Measurements from ENCODE around the gene NOP56. TPM values are rescaled to one million over a fixed set of nuclear protein-coding genes. Genes with fewer than 3 reads are reported as not detected.

Gene NOP56
- total and polyA plus RNA-seq, 8 donors: 81.0 to 241 (median 206) TPM

- no peaks in the 10 kb centered on the region for H3K9me3 ChIP-seq
- peaks cover 13 to 27% of the 10 kb centered on the region in 2 donors for H3K4me1 ChIP-seq
- no peaks in the 10 kb centered on the region for H3K27me3 ChIP-seq
- no peak overlapping the region for H3K27ac ChIP-seq
- TF ChIP-seq, protein P1, sequence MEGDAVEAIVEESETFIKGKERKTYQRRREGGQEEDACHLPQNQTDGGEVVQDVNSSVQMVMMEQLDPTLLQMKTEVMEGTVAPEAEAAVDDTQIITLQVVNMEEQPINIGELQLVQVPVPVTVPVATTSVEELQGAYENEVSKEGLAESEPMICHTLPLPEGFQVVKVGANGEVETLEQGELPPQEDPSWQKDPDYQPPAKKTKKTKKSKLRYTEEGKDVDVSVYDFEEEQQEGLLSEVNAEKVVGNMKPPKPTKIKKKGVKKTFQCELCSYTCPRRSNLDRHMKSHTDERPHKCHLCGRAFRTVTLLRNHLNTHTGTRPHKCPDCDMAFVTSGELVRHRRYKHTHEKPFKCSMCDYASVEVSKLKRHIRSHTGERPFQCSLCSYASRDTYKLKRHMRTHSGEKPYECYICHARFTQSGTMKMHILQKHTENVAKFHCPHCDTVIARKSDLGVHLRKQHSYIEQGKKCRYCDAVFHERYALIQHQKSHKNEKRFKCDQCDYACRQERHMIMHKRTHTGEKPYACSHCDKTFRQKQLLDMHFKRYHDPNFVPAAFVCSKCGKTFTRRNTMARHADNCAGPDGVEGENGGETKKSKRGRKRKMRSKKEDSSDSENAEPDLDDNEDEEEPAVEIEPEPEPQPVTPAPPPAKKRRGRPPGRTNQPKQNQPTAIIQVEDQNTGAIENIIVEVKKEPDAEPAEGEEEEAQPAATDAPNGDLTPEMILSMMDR (IDR thresholded peaks at IDR 0.05): no peak
- ATAC-seq (no peak), DNase-seq (no peak)
- intact Hi-C loops (cut with DNase I): no loop called here
- H3K4me3 ChIP-seq: no peak overlapping the region
- H3K36me3 ChIP-seq: peaks cover 0 to 78% of the 10 kb centered on the region in 2 donors
These were observed 4.2 kb downstream of the NOP56 start for GRCh38 chr20:2656471-2657117.

DNA sequence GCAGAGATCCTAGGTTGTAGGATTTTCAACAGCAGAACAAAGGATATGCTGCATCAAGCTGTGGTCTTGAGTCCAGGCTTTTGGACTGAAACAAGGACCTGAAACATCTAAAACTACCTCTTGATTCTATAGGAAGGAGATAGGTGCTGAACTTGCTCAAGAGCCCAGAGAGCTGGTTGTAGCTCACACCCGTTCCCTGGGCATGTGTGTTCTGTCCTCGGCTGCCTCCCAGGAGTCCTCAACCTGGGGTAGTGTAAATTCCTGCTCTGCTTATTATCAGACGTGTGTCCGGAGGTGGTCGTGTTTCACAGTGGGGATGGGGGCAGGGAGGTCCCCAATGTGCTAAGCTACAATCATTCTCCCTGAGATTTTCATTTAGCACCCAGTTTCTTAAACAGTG, 4.8 kb downstream of the NOP56 start:
- DNase-seq: no peak
- Histone ChIP-seq H3K36me3 (peaks cover 0 to 84% of the 10 kb centered on the region in 2 donors), H3K4me1 (peaks cover 13 to 26% of the 10 kb centered on the region in 2 donors), H3K9me3 (no peaks in the 10 kb centered on the region), H3K27me3 (no peaks in the 10 kb centered on the region), H3K4me3 (no peak overlapping the region), H3K27ac (no peak overlapping the region)
- TF ChIP-seq, protein P1 (IDR thresholded peaks at IDR 0.05): no peak
- intact Hi-C loops (cut with DNase I): no loop called here
- no peak for ATAC-seq

- no peaks in the 10 kb centered on the region for H3K27me3 ChIP-seq
- intact Hi-C loops (cut with DNase I): no loop called here
These were observed 5.2 kb downstream of the NOP56 start for GRCh38 chr20:2657674-2658073.

GRCh38 chr20:2658414-2659354, 6.3 kb downstream of the NOP56 start:
- H3K9me3 ChIP-seq: no peaks in the 10 kb centered on the region
- no peak overlapping the region for H3K27ac ChIP-seq
- peaks cover 0 to 94% of the 10 kb centered on the region in 2 donors for H3K36me3 ChIP-seq
- intact Hi-C loops (cut with DNase I): no loop called here
- no peak for ATAC-seq
- H3K27me3 ChIP-seq: no peaks in the 10 kb centered on the region
- H3K4me1 ChIP-seq: peaks cover 7 to 32% of the 10 kb centered on the region in 2 donors
- TF ChIP-seq, protein P1 (IDR thresholded peaks at IDR 0.05): no peak
- DNase-seq: no peak
- no peak overlapping the region for H3K4me3 ChIP-seq

More at GRCh38 chr20:2657674-2658073, 5.2 kb downstream of the NOP56 start:
- TF ChIP-seq, protein P1 (IDR thresholded peaks at IDR 0.05): no peak
- peaks cover 13 to 27% of the 10 kb centered on the region in 2 donors for H3K4me1 ChIP-seq
- no peaks in the 10 kb centered on the region for H3K9me3 ChIP-seq
- ATAC-seq: no peak
- no peak overlapping the region for H3K4me3 ChIP-seq
- peaks cover 0 to 88% of the 10 kb centered on the region in 2 donors for H3K36me3 ChIP-seq
- no peak overlapping the region for H3K27ac ChIP-seq
- no peak for DNase-seq

DNA sequence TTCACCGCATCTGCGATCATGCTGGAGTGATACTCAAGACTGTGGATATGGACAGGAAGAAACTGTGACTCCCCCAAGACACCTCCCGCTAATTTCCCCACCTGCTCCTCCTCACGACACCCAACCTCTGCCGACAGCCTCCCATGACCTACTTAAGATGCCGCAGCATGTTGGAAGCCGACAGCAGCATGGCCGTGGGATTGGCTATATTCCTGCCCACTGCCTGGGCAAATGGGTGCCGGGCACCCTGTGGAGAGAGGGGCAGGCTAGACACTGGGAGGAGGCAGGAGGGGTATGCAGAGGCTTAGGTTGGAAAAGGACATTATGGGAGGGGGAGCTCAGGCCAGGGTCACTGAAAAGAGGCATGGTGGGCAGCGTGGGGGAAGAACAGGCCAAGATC, 7.1 kb downstream of the NOP56 start:
- no peak overlapping the region for H3K27ac ChIP-seq
- TF ChIP-seq, protein P1 (IDR thresholded peaks at IDR 0.05): no peak
- DNase-seq: no peak
- no peaks in the 10 kb centered on the region for H3K27me3 ChIP-seq
- H3K9me3 ChIP-seq: no peaks in the 10 kb centered on the region
- no peak for ATAC-seq
- no peak overlapping the region for H3K4me3 ChIP-seq
- intact Hi-C loops (cut with DNase I): no loop called here
- peaks cover 0 to 86% of the 10 kb centered on the region in 2 donors for H3K36me3 ChIP-seq
- H3K4me1 ChIP-seq: peaks cover 2 to 26% of the 10 kb centered on the region in 2 donors

Measured in left lung (tissue), 10 donors.